Fibroblast of skin of scalp (primary cell): ENCODE results near the gene CRTAC1.

Source experiments
- DNase-seq: peaks from one replicate; pipeline ENCODE4 v3.0.0-alpha.2; 2013

CRTAC1 gene

GRCh38 chr10:97974100-97974499, 56.3 kb downstream of the CRTAC1 start:
- DNase-seq, result no peak

- DNase-seq, result no peak
Observed at GRCh38 chr10:97969538-97970079, 60.8 kb downstream of the CRTAC1 start.

- no peak for DNase-seq
Observed at GRCh38 chr10:97964748-97965147, 65.7 kb downstream of the CRTAC1 start.

- DNase-seq, result no peak
Observed at GRCh38 chr10:97961945-97962344, 68.5 kb downstream of the CRTAC1 start.

GRCh38 chr10:97960269-97961056, 70.0 kb downstream of the CRTAC1 start:
- no peak for DNase-seq

GRCh38 chr10:97949462-97949861, 81.0 kb downstream of the CRTAC1 start:
- no peak for DNase-seq

GRCh38 chr10:97948822-97949221, 81.6 kb downstream of the CRTAC1 start:
- DNase-seq, result no peak

GRCh38 chr10:97944772-97945171, 85.6 kb downstream of the CRTAC1 start:
- no peak for DNase-seq

GRCh38 chr10:97943294-97943693, 87.1 kb downstream of the CRTAC1 start:
- no peak for DNase-seq

- DNase-seq, result no peak
Observed at GRCh38 chr10:97940534-97940933, 89.9 kb downstream of the CRTAC1 start.

GRCh38 chr10:97939446-97939990, 90.9 kb downstream of the CRTAC1 start:
- DNase-seq, result no peak

GRCh38 chr10:97937928-97938327, 92.5 kb downstream of the CRTAC1 start:
- no peak for DNase-seq

- no peak for DNase-seq
Observed at GRCh38 chr10:97937054-97937453, 93.4 kb downstream of the CRTAC1 start.

- no peak for DNase-seq
Observed at GRCh38 chr10:97936126-97936525, 94.3 kb downstream of the CRTAC1 start.

GRCh38 chr10:97932932-97933530, 97.4 kb downstream of the CRTAC1 start:
- DNase-seq, result no peak

GRCh38 chr10:97931041-97931440, 99.4 kb downstream of the CRTAC1 start:
- DNase-seq, result no peak

GRCh38 chr10:97928897-97929296, 101.5 kb downstream of the CRTAC1 start:
- DNase-seq, result no peak

GRCh38 chr10:97927622-97928021, 102.8 kb downstream of the CRTAC1 start:
- DNase-seq, result no peak

- DNase-seq, result no peak
Observed at GRCh38 chr10:97926055-97926454, 104.4 kb downstream of the CRTAC1 start.

GRCh38 chr10:97925308-97925938, 105.0 kb downstream of the CRTAC1 start:
- no peak for DNase-seq

GRCh38 chr10:97924678-97925077, 105.7 kb downstream of the CRTAC1 start:
- no peak for DNase-seq

GRCh38 chr10:97923476-97923875, 106.9 kb downstream of the CRTAC1 start:
- no peak for DNase-seq

- DNase-seq, result no peak
Observed at GRCh38 chr10:97923057-97923456, 107.4 kb downstream of the CRTAC1 start.
